DMS153 (cell line): ENCODE data around the gene ANKRD11.
"Not testable (repeated sequence)": the region's sequence is repeated elsewhere in the genome, so short reads cannot be mapped to it uniquely, and the experiment has no call there.

Experiments
- DNase-seq: peaks from one replicate; lab custom pipeline; 2025; lab: John Stamatoyannopoulos, UW

ANKRD11 gene

DNA sequence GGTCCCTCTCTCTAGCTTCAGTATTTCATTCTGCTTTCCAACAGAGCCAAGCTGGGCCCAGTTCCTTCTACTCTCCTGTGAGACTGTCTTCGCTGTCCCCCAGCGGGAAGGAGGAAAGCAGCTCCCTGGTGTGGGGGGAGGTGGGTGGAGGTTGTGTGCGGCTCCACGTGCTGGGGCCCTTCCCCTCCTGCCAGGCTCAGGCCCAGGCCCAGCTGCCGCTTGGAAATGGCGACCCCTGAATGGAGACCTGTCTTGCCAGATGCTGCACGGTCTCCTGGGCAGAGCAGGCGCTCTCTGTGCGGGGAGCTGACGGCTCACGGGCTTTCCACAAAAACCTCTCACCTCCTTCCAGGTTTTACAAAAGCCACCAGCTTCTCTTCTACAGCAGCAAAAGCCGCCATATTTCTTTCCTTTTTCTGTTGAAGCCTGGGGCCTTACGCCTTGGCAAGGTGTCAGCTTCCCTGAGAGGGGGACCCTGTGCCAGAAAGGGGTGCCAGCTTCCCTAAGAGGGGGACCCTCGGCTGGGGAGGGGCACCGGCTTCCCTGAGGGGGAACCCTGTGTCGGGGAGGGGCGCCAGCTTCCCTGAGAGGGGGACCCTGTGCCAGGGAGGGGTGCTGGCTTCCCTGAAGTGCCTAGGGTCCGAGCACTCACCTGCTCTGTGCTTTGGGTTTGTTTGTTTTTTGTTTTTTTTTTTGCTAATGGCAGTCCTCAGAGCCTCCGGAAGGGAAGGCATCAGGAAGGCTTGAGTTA lies 225.4 kb downstream of the ANKRD11 start:
- DNase-seq: no peak

DNA sequence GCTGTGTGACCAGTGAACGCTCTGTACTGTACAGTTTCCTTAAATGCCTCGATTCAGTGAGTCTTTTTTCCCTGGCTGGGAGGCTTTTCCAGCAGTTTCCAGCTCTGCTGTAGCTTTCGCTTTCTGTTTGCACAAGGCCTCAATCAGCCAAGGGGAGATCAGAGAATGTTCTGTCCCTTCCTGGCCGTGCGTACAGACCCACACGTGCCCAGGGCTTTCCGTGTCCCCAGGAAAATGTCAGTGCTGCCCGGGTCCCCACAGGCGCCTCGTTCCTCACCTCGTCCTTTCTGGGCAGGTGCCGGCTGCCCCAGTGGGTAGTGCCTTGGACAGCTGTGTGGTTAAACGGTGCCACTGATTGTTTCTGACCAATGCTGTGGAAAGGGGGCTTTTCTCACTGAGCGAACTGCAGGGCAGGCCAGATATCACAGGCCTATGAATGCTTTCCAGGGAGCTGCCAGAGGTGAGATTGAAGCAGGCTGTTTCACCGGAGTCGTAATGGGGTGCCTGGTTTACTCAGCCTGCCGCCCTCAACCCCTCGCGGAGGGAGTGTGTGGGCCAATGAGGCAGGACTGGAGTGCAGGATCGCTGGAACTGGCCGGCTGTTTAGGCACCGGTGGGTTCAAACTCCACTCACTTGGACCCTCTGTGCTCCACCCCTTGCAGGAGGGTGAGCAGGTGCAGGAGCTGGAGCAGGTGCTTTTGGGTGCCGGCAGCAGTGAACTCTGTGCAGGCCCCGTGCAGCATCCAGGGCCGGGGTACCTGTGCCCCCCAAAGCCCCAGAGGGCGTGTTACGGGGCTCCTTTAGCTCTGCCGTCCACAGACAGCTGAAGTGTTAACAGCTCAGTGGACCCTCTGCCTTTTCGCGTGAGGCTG lies 228.4 kb downstream of the ANKRD11 start:
- no peak for DNase-seq

DNA sequence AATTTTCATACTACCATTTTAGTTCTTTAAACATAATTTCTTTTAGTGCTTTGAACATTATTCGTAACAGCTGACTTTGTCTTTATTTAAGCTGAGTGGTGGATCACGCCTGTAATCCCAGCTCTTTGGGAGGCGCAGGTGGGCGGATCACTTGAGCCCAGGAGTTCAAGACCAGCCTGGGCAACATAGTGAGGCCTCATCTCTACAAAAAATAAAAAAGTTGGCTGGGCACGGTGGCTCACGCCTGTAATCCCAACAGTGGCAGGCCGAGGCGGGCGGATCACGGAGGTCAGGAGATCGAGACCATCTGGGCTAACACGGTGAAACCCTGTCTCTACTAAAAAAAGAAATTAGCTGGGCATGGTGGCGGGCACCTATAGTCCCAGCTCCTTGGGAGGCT lies 230.5 kb downstream of the ANKRD11 start:
- not testable (repeated sequence) for DNase-seq

DNA sequence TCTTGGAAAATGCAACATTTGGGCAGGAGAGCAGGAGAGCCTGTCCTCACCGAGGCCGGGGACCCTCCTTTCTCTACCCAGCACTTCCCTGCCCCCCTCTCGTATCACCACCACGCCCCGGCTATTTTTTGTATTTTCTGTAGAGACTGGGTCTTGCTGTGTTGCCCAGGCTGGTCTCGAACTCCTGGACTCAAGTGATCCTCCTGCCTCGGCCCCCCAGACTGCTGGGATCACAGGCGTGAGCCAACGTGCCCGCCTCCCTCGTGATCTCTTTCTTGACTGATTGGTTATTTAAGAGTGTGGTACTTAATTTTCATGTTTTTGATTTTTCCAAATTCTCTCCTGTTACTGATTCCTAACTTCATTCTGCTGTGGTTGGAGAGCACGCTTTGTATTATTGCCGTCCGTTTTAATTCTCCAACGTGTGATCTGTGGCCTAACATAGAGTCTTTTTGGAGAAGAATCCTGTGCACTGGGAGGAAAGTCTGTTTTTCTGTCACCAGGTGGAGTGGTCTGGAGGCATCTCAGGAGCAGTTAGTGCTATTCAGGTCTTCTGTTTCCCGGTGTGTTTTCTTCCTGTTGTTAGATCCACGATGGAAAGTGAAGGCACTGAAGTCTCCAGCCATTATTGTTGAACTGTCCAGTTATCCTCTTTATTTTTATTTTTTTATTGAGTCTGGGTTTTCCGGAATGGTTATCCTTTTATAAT lies 232.4 kb downstream of the ANKRD11 start:
- no peak for DNase-seq

DNA sequence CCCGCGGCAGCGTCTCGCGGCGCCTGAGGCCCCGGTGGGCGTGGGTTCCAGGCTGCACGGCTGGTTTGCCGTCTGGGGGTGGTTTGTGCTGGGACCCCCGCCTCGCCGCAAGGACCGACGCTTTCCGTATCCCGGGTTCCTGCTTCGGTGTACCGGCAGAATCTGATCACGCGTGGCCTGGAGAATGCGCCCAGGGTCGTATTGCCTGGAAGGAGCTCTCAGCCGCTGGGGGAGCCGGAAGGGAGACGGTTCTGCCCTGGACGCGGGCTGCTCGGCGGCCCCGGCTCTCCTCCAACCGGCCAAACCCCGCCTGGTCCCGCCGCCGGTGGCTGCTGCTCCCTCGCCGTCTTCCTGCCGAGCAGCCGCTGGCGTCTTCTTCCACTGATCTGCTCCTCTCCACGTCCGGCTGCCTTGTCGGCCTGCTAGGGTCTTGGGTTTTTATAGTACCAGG lies 233.1 kb downstream of the ANKRD11 start:
- DNase-seq: no peak

DNA sequence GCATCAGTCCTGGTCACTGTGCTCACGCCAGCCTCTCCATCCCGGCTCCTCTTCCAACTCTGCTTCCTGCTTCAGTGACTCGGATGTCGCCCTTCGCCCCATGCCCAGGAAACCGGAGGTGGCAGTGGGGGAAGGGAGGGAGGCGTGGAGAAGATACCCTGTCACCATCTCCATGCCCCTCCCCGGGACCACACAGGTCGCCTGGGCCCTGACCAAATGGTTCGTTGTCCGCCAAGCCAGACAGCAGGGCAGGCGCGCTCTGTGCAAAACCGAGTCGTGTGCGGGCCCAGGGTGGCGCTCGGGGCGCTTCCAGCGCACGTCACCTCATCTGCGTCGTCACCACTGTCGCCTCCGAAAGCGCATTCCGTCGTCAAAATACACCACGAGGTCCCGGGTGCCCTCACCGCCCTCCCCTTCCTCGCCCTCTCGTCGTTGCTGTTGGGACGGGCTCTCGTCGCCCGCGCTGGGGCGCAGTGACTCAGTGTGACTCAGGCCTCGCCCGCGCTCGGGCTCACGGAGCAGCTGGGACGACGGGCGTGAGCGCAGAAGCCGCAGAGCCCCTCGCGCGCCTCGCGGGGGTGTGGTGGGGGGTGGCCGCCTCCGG lies 233.6 kb downstream of the ANKRD11 start:
- peak; percentile 81 for DNase-seq

DNA sequence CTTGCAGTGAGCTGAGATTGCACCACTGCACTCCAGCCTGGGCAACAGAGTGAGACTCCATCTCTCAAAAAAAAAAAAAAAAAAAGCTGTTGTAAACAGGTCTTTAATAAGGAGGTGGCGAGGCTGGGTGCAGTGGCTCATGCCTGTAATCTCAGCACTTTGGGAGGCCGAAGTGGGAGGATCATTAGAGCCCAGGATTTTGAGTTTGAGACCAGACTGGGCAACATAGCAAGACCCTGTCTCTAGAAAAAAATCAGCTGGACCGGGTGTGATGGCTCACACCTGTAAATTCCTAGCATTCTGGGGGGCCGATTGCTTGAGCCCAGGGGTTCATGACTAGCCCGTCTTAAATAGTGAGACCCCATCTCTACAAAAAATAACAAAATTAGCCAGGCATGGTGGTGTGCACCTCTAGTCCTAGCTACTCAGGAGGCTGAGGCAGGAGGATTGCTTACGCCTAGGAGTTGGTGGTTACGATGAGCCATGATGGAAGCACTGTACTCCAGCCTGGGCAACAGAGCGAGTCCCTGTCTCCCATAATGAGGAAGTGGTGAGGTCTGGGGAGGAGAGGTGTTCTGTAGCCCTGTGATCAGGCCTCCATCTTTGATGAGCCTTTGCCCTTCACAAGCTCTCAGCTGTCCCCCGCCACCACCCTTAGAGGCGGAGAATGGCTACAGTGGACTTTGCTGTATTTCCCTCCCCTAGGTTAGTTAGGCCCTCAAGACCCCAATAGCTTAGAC lies 236.6 kb downstream of the ANKRD11 start:
- DNase-seq: no peak

DNA sequence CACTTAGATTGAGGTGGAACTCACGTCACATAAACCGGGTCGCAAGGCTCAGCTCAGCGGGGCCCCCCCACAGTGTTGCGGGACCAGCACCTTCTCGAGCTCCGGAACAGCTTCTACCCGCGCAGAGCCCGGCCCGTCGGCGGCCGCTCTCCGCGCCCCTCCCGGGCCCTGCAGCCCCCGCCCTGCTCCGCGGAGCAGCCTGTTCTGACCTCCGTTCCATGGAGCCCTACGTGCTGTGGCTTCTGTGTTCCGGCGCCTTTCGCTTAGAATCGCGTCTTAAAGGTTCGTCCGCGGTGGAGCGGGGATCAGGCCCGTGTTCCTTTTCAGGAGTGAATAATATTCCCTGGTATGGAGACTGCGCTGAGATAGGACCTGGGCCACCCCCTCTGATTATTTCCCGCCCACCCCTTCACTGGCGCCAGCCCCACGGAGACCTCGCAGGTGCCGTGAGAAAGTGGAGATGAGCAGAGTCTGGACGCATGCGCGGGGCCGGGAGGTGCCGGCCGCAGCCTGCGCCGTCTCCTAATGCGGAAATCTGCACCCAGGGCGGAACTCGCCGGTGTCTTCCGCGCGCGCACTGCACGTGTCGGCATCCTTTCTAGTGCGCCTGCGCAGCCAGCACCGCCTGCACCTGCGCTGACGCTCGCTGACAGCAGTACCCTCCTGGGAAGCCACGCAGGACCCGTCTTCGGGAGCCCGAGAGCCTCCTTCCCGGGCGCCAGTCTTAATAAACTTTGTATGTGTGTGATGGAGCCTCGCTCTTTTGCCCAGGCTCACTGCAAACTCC lies 242.0 kb downstream of the ANKRD11 start:
- no peak for DNase-seq

DNA sequence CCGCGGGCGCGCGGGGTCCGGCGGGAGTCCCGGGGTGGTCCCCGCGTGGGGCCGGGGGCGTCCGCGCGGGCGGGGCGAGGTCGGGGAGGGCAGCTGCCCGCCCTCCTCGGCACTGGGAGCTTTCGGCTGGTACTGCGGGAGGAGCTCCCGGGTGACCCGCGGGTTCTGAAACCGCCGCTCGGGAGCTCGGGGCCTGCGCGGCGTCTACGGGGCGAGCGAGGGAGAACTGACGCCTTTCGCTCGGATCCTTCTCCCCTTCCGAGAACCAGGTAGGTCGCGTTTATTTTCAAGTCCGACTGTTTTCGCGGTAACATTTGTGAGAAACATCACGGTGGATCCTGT lies 242.7 kb downstream of the ANKRD11 start:
- DNase-seq: not testable (repeated sequence)

DNA sequence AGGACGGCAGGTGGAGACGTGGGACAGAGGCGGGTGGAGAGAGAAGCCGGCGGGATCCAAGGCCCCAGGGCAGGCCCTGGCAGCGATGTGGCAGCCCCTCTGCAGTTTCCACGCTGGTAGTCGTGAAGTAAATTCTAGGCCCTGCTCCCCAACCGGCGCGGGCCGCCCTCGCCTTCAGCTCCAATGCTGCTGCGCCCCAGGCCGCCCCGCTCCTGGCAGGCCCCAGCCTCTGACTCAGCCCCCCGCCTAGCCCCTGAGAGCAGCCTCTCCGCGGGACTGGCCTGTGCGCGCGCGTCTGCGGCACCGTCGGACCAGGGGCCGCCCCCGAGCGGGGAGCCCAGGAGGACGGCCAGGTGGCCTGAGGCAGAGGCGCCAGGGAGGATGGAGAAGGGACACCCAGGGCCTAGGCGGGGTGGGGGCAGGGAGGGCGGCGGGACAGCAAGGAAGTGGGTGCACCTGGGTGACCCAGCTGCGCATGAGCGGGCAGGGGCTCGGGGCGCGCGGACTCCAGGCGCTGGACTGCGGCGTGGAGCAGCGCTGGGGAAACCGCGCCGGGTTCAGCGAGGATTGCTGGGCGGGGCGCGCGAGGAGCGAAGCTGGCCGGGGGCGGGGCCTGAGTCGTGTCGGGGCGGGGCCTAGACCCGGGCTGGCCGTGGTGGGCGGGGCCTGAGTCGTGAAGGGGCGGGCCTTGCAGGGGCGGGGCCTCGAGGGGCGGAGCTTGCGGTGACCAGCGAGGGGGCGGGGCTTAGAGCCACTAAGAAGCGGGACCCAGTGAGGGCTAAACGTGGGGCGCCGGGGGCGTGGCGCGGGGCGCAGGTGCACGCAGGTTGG lies 243.2 kb downstream of the ANKRD11 start:
- DNase-seq: peak; percentile 71

DNA sequence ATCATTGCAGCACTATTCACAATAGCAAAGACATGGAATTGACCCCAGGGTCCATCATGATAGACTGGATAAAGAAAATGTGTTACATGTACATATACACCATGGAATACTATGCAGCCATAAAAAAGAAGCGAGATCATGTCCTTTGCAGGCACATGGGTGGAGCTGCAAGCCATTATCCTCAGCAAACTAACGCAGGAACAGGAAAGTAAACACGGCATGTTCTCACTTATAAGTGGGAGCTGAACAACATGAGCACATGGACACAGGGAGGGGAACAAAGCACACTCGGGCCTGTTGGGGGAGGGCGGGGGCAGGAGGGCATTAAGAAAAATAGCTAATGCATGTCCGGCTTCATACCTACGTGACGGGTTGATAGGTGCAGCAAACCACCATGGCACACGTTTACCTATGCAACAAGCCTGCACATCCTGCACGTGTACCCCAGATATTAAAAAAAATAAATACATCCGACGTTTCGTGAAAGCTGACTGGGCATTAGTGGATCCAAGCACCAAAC lies 243.9 kb downstream of the ANKRD11 start:
- DNase-seq: no peak

DNA sequence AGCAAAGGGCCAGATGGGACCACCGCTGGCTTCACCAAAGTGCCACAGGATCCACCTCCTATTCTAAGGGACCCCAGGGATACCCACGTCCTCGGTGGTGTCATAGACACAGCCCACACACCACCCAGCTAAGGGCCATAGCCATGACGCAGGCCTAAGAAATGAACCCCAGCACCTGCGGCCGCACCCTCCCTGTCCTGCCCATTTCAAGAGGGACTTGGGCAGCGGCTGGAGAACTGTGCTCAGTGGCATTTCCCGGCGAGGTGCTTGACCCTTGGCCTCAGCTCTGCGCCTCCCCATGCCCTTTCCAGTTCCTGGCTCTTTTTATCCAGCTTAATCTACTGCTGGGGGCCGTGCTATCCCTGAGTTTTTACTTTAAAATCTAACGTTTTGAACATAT lies 245.6 kb downstream of the ANKRD11 start:
- no peak for DNase-seq

DNA sequence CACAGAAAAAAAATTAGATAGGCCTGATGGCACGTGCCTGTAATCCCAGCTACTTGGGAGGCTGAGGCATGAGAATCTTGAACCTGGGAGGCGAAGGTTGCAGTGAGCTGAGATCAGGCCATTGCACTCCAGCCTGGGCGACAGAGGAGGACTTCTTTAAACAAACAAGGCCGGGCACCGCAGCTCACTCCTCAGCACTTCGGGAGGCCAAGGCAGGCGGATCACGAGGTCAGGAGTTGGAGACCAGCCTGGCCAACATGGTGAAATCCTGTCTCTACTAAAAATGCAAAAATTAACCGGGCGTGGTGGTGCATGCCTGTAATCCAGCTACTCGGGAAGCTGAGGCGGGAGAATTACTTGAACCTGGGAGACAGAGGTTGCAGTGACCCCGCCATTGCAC lies 246.1 kb downstream of the ANKRD11 start:
- not testable (repeated sequence) for DNase-seq

DNA sequence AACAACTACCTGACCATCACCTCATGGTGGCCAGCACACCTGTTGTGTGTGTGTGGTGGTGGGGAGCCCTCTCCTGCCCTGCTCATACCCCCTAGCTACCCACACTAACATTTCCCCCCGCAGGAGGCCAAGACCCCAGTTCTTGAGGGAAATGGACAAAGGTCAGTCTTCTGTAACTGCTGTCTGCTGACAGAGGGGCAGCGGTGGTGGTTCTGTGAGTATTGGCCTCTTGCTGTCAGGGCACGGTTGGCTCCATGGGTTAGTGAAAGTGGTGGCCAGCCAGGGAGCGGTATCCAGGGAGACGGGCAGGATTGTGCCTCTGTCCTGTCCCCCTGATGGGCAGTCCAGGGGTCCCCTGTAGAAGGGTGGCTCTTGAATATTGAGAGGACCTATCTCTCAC lies 246.7 kb downstream of the ANKRD11 start:
- no peak for DNase-seq

DNA sequence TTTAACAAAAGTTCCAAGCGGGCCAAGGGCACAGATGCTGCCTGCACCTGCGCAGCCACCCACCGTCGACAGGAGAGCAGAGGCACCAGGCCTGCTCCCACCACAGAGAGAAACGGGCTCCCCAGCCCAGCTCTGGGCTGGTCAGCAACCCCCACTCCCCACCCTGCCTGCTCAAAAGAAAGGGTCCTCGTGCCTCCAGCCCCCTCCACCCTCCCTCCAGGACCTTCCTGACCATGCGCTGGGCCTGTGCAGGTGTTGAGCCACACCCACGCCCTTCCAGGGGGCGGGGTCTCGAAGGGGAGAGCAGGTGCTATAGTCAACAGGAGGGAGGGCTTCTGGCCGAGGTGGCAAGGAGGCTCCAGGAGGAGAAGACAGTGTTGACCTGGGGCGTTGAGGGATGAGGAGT lies 247.6 kb downstream of the ANKRD11 start:
- DNase-seq: no peak

DNA sequence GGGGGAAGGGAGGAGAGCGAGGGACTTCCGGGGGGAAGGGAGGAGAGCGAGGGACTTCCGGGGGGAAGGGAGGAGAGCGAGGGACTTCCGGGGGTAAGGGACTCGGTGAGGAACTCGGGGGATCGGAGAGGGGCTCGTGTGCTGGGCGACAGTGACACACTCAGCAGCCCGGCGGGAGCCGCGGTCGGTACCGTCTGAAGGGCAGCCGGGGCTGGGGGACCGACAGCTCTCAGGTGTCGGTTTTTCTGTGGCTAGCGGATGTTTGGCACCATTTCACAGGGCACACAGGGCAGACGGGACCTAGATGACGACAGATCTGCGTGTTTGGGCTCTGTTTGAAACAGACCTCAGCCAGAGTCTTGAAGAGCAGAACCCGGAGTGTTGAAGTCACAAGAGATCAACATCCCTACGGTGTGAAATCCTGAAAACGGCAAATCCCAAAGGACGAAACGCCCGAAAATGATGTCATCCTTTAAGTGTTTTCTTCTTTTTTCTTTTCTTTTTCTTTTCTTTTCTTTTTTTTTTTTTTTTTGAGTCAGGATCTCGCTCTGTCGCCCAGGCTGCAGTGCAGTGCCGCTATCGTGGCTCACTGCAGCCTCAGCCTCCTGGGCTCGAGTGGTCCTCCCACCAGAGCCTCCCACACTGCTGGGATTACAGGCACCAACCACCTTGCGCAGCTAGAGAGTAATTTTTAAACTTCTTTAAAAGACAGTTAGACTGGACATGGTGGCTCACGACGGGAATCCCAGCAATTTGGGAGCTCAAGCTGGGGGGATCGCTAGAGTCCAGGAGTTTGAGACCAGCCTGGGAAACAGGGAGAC lies 249.0 kb downstream of the ANKRD11 start:
- no peak for DNase-seq

DNA sequence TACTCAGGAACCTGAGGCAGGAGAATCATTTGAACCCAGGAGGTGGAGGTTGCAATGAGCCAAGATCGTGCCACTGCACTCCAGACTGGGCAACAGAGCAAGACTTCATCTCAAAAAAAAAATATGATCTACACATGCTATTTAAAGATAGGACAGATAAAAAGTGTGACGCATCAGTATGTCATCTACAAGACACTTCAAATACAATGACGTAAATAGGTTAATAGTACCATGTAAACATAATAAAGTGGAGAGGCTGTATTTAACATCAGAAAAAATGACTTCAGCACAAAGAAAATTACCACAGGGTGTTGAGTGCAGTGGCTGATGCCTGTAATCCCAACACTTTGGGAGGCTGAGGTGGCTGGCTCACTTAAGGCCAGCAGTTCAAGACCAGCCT lies 252.6 kb downstream of the ANKRD11 start:
- DNase-seq: no peak

DNA sequence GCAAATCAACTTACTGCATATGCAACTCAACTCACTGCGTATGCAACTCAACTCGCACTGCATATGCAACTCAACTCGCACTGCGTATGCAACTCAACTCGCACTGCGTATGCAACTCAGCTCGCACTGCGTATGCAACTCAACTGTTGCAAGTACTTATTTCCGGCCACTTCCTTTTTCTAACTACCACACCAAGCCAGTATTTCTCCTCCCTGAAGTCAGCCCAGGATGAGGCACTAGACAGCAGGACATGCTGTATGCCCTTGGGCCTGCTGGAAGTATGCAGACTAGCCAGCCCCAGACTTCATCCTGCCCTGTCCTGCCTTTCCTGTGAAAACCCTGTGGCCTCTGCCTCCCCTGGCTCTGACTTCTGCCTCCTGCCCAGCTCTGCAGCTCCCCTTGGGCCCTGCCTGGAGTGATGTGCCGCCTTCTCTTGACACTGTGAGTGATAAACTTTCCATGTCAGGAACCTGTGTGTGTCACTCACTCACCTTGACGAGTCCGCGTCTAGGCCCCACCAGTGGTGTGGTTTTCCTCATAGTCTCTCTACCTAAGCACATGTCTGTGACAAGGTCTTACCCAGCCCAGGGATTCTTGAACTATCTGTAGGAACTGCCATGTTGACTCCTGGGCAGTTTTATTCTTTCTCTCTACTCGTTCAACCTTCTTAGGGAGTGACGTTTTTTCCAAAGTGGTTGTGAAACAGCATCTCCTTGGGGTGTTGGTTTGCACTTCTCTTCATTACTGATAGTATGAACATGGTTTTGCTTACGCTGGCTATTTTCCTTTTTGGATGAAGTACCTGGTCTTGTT lies 256.5 kb downstream of the ANKRD11 start:
- DNase-seq: no peak
